HepG2 (cell line): ENCODE results near the gene IGFN1. TPM values are rescaled to one million over a fixed set of nuclear protein-coding genes. Genes with fewer than 3 reads are reported as not detected.

Source experiments
- ASH2L ChIP-seq: fragments of 300-600, 200-600 bp; sonication (generic); IDR thresholded peaks from 2 replicates; pipeline ENCODE4 v1.7.0; 2017; ENCODE audit warnings: low read depth, mild to moderate bottlenecking, moderate library complexity, mixed read lengths, low read length; ENCODE audit not compliant: insufficient read length
- PHF21A ChIP-seq: sonication (generic); formaldehyde crosslinking; IDR thresholded peaks from 2 replicates; pipeline ENCODE4 v1.5.0; 2020; ENCODE audit warnings: mild to moderate bottlenecking, missing genetic modification reagents
- RAD21 ChIP-seq: fragments of 450-650 bp; formaldehyde crosslinking; IDR thresholded peaks from 2 replicates; pipeline ENCODE4 v1.5.0; 2020; ENCODE audit warnings: mild to moderate bottlenecking
- RBM39 ChIP-seq: fragments of 200-400 bp; formaldehyde crosslinking; IDR thresholded peaks from one replicate; pipeline ENCODE4 v1.6.1; 2018; ENCODE audit warnings: antibody characterized with exemption, mild to moderate bottlenecking, low read depth, low read length; ENCODE audit not compliant: poor library complexity, severe bottlenecking
- SNRNP70 ChIP-seq: fragments of 200-400 bp; formaldehyde crosslinking; IDR thresholded peaks from 2 replicates; pipeline ENCODE4 v1.6.1; 2017; ENCODE audit warnings: mild to moderate bottlenecking, low read depth, low read length, moderate library complexity
- SP2 ChIP-seq: sonication (generic); formaldehyde crosslinking; IDR thresholded peaks from 2 replicates; pipeline ENCODE4 v1.5.1; 2020; ENCODE audit warnings: mild to moderate bottlenecking, missing genetic modification reagents
- TAF15 ChIP-seq: fragments of 200-400 bp; formaldehyde crosslinking; IDR thresholded peaks from one replicate; pipeline ENCODE4 v1.6.1; 2018; ENCODE audit warnings: mild to moderate bottlenecking, low read depth, low read length; ENCODE audit not compliant: poor library complexity, severe bottlenecking
- ZNF180 ChIP-seq: sonication (generic); formaldehyde crosslinking; IDR thresholded peaks from 2 replicates; pipeline ENCODE4 v1.4.0; 2020; ENCODE audit warnings: low read depth, missing genetic modification reagents, borderline replicate concordance
- ZNF232 ChIP-seq: sonication (generic); formaldehyde crosslinking; IDR thresholded peaks from 2 replicates; pipeline ENCODE4 v1.4.0; 2020; ENCODE audit warnings: missing genetic modification reagents, borderline replicate concordance
- ZNF546 ChIP-seq: sonication (generic); formaldehyde crosslinking; conservative IDR thresholded peaks from 2 replicates; pipeline ENCODE4 v1.8.1; 2023; ENCODE audit warnings: mild to moderate bottlenecking, missing genetic modification reagents
- ZNF549 ChIP-seq: sonication (generic); formaldehyde crosslinking; IDR thresholded peaks from 2 replicates; pipeline ENCODE4 v1.5.0; 2020; ENCODE audit warnings: missing genetic modification reagents
- ZNF709 ChIP-seq: sonication (generic); formaldehyde crosslinking; IDR thresholded peaks from 2 replicates; pipeline ENCODE4 v1.5.0; 2020; ENCODE audit warnings: mild to moderate bottlenecking, missing genetic modification reagents
- ZNF777 ChIP-seq: sonication (generic); formaldehyde crosslinking; IDR thresholded peaks from 2 replicates; pipeline ENCODE4 v1.4.0; 2020; ENCODE audit warnings: missing genetic modification reagents
- ZNF841 ChIP-seq: sonication (generic); formaldehyde crosslinking; IDR thresholded peaks from 2 replicates; pipeline ENCODE4 v1.8.1; 2023; ENCODE audit warnings: missing genetic modification reagents, borderline replicate concordance
- polyA plus RNA-seq, 8 experiments: library from polyadenylated mRNA; depleted of rRNA in 3 of 8; stranded (reverse) in 7 of 8; unstranded in 1 of 8; fragments of >200 nt; fragmentation: Illumina TruSeq in 4 of 8; extraction: Trizol in 4 of 8; gene quantifications; 2 replicates each; pipeline versions ENCODE4 v1.2.1 to v1.2.3, GENCODE V29; 2011 to 2016; ENCODE audit warnings: low read depth in 4 of 8, missing spikeins in 1 of 8, mixed read lengths in 1 of 8; ENCODE audit not compliant: insufficient read depth in 1 of 8
- total RNA-seq, 5 experiments: library from RNA; depleted of rRNA; stranded (reverse); fragments of >200 nt; fragmentation: Illumina TruSeq; extraction: Trizol; gene quantifications; 2 replicates each; pipeline ENCODE4 v1.2.3, GENCODE V29; 2016; ENCODE audit warnings: low read depth in 1 of 5
- TF ChIP-seq, protein P1 (sequence below): sonication (generic); formaldehyde crosslinking; IDR thresholded peaks from 2 replicates; pipeline ENCODE4 v1.4.0; 2020; ENCODE audit warnings: mild to moderate bottlenecking, missing genetic modification reagents
- TF ChIP-seq, protein P2 (sequence below): sonication (generic); formaldehyde crosslinking; IDR thresholded peaks from 2 replicates; pipeline ENCODE4 v1.5.1; 2020; ENCODE audit warnings: missing genetic modification reagents, mild to moderate bottlenecking, borderline replicate concordance

The IGFN1 gene
- total and polyA plus RNA-seq, 2 of the 13 experiments (the other 11 are each of a cell fraction or from before 2014, with no cell fraction given): 0.04 to 0.05 TPM

DNA sequence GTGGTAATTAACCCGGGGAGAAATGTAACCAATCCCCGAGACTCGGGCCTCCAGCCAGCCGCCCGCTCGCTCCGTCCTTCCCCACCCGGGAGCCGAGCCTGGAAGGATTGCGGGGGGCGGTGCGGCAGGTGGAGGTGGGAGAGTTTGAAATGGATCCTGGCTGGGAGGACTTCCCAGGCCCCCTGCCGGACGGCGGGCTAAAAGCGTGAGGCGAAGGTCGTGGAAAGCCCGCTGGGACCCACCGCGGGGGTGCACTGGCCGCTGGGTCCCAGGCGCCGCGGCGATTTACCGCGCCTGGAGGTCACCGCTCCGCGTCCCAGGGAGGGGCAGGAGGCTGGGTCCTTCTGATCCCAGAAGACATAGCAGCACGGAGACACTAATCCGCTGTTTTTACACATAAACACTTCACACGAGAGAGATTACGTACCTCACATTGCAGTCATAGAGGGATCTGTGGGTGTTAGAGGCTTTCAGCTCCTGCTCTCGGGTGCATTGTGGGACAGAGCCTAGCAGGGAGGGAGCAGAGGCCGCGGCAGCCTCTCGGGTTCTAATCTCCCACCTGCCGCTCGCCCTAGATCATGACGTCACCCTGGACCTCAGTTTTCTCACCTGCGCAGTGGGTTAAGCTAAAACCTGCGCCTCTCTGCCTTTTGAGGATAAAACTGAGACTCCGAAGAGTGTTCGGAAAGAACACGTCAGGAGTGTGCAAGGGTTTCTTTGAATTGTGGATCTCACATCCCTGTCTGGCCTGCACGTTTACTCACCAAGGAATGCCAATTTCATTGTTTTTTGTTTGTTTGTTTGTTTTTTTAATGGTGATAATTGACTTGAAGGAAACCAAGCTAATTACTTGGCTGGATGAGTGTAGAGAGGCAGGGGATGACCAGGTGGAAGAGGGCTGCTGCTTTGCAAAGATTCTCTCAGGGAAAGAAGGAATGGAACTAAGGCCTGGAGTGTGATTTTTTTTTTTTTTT, 19.3 kb upstream of the IGFN1 start (continued):
- TF ChIP-seq, protein P1, sequence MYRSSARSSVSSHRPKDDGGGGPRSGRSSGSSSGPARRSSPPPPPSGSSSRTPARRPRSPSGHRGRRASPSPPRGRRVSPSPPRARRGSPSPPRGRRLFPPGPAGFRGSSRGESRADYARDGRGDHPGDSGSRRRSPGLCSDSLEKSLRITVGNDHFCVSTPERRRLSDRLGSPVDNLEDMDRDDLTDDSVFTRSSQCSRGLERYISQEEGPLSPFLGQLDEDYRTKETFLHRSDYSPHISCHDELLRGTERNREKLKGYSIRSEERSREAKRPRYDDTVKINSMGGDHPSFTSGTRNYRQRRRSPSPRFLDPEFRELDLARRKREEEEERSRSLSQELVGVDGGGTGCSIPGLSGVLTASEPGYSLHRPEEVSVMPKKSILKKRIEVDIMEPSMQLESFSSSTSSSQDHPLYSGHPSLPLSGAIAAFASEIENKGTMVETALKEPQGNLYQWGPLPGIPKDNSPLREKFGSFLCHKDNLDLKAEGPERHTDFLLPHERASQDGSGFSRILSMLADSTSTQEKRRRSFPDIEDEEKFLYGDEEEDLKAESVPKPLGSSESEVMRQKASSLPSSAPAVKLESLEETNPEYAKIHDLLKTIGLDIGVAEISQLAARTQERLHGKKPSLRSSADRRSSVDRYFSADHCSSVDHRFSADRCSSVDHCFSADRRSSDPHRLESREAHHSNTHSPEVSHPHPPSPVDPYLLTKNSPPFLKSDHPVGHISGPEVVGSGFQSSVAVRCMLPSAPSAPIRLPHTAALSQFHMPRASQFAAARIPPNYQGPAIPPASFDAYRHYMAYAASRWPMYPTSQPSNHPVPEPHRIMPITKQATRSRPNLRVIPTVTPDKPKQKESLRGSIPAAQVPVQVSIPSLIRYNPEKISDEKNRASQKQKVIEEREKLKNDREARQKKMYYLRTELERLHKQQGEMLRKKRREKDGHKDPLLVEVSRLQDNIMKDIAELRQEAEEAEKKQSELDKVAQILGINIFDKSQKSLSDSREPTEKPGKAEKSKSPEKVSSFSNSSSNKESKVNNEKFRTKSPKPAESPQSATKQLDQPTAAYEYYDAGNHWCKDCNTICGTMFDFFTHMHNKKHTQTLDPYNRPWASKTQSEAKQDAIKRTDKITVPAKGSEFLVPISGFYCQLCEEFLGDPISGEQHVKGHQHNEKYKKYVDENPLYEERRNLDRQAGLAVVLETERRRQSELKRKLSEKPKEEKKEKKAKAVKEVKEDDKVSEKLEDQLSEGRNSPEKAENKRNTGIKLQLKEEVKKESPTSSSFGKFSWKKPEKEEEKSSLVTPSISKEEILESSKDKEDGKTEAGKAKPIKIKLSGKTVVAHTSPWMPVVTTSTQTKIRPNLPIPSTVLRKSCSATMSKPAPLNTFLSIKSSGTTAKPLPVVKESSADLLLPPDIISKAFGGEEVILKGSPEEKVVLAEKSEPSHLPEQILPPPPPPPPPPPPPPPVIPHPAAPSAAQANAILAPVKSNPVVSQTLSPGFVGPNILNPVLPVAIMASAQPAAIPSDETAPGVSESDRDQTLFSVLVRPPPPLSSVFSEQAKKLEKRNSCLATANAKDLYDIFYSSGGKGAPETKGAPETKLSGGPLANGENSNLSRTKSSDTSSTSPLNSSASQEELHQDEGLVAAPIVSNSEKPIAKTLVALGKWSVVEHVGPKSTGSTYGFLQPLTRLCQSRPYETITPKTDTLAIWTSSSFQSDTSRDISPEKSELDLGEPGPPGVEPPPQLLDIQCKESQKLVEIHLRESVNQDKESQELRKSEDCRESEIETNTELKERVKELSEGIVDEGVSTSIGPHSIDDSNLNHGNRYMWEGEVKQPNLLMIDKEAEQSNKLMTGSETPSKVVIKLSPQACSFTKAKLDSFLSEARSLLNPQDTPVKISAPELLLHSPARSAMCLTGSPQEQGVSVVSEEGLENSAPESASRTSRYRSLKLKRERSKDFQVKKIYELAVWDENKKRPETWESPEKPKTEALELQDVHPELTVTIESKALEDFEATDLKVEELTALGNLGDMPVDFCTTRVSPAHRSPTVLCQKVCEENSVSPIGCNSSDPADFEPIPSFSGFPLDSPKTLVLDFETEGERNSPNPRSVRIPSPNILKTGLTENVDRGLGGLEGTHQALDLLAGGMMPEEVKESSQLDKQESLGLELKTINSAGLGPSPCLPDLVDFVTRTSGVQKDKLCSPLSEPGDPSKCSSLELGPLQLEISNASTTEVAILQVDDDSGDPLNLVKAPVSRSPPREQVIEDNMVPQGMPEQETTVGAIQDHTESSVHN (CRISPR knock-in tag): no peak
- TF ChIP-seq ZNF777 (CRISPR knock-in tag): peak; percentile 63; the same call in 1 of the 2 replicates
- peak; percentile 88 for TF ChIP-seq RBM39
- TF ChIP-seq RAD21: peak; percentile 64; the same call in 1 of the 2 replicates
- no peak for TF ChIP-seq ZNF232
- TF ChIP-seq SNRNP70: no peak
- TF ChIP-seq SP2 (CRISPR knock-in tag): no peak
- 0 out of 2 replicates have a peak, but pooled peaks have one; percentile 33 for TF ChIP-seq ZNF841 (CRISPR knock-in tag)
- TF ChIP-seq, protein P2, sequence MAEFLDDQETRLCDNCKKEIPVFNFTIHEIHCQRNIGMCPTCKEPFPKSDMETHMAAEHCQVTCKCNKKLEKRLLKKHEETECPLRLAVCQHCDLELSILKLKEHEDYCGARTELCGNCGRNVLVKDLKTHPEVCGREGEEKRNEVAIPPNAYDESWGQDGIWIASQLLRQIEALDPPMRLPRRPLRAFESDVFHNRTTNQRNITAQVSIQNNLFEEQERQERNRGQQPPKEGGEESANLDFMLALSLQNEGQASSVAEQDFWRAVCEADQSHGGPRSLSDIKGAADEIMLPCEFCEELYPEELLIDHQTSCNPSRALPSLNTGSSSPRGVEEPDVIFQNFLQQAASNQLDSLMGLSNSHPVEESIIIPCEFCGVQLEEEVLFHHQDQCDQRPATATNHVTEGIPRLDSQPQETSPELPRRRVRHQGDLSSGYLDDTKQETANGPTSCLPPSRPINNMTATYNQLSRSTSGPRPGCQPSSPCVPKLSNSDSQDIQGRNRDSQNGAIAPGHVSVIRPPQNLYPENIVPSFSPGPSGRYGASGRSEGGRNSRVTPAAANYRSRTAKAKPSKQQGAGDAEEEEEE (CRISPR knock-in tag): no peak
- TF ChIP-seq ZNF180 (CRISPR knock-in tag): no peak
- 0 out of 2 replicates have a peak, but pooled peaks have one; percentile 30 for TF ChIP-seq ZNF546 (CRISPR knock-in tag)
- TF ChIP-seq ZNF549 (CRISPR knock-in tag): 0 out of 2 replicates have a peak, but pooled peaks have one; percentile 76
- peak; percentile 82 for TF ChIP-seq ASH2L
- TF ChIP-seq PHF21A (CRISPR knock-in tag): peak; percentile 77; the same call in 1 of the 2 replicates
- TF ChIP-seq ZNF709 (CRISPR knock-in tag): peak; percentile 74; the same call in 1 of the 2 replicates
- TF ChIP-seq TAF15: peak; percentile 90
